Measurements from ENCODE around the gene RAB17. TPM values are rescaled to one million over a fixed set of nuclear protein-coding genes. Genes with fewer than 3 reads are reported as not detected.

RAB17 gene
- total RNA-seq, 3 donors from 2014 or later: 39.7 to 43.9 TPM; not detected in 1

- intact Hi-C loops (cut with DNase I; ENCODE audit: low total_unique reads): no loop called here
- Histone ChIP-seq H3K27me3 (no peaks in the 10 kb centered on the region), H3K4me1 (peaks cover 0 to 8% of the 10 kb centered on the region in 2 donors), H3K4me3 (no peak overlapping the region), H3K27ac (no peak overlapping the region), H3K36me3 (no peaks in the 10 kb centered on the region), H3K9me3 (no peaks in the 10 kb centered on the region)
- DNase-seq (ENCODE audit: low spot score in 2 of 2): no peak
- no peak for TF ChIP-seq POLR2A (IDR thresholded peaks at IDR 0.05)
- TF ChIP-seq POLR2AphosphoS5 (IDR thresholded peaks at IDR 0.05): no peak
- no peak for TF ChIP-seq CTCF (IDR thresholded peaks at IDR 0.05)
These were observed 26.7 kb downstream of the RAB17 start for GRCh38 chr2:237563816-237564215.

- TF ChIP-seq CTCF (IDR thresholded peaks at IDR 0.05) (no peak), POLR2A (IDR thresholded peaks at IDR 0.05) (no peak), POLR2AphosphoS5 (IDR thresholded peaks at IDR 0.05) (no peak)
- intact Hi-C loops (cut with DNase I; ENCODE audit: low total_unique reads): no loop called here
- H3K4me3 ChIP-seq: no peak overlapping the region
- no peak overlapping the region for H3K27ac ChIP-seq
- no peak for DNase-seq (ENCODE audit: low spot score in 2 of 2)
- H3K27me3 ChIP-seq: no peaks in the 10 kb centered on the region
- H3K9me3 ChIP-seq: no peaks in the 10 kb centered on the region
- peaks cover 0 to 10% of the 10 kb centered on the region in 2 donors for H3K4me1 ChIP-seq
- H3K36me3 ChIP-seq: no peaks in the 10 kb centered on the region
These were observed 29.3 kb downstream of the RAB17 start for GRCh38 chr2:237561221-237561620.

GRCh38 chr2:237558961-237559641 is 31.4 kb downstream of the RAB17 start:
- intact Hi-C loops (cut with DNase I; ENCODE audit: low total_unique reads): no loop called here
- Histone ChIP-seq H3K4me3 (peak overlapping the region in 1 of 3 donors; percentile 43), H3K4me1 (peaks cover 0 to 10% of the 10 kb centered on the region in 2 donors), H3K27me3 (no peaks in the 10 kb centered on the region), H3K27ac (peak overlapping the region; percentile 60 to 82), H3K36me3 (no peaks in the 10 kb centered on the region), H3K9me3 (peaks cover 2 to 11% of the 10 kb centered on the region in 2 donors)
- peak; percentile 69 to 76 for DNase-seq (ENCODE audit: low spot score in 2 of 2)
- TF ChIP-seq CTCF (IDR thresholded peaks at IDR 0.05) (no peak), POLR2A (IDR thresholded peaks at IDR 0.05) (no peak), POLR2AphosphoS5 (IDR thresholded peaks at IDR 0.05) (peak in 1 of 3 donors; percentile 53)

- intact Hi-C loops (cut with DNase I; ENCODE audit: low total_unique reads): no loop called here
- Histone ChIP-seq H3K27ac (peak overlapping the region in 1 of 2 donors; percentile 0), H3K27me3 (no peaks in the 10 kb centered on the region), H3K4me1 (peaks cover 0 to 10% of the 10 kb centered on the region in 2 donors), H3K9me3 (peaks cover 4 to 11% of the 10 kb centered on the region in 2 donors), H3K36me3 (no peaks in the 10 kb centered on the region), H3K4me3 (no peak overlapping the region)
- no peak for TF ChIP-seq CTCF (IDR thresholded peaks at IDR 0.05)
- TF ChIP-seq POLR2AphosphoS5 (IDR thresholded peaks at IDR 0.05): no peak
- TF ChIP-seq POLR2A (IDR thresholded peaks at IDR 0.05): no peak
- DNase-seq (ENCODE audit: low spot score in 2 of 2): no peak
These were observed 32.9 kb downstream of the RAB17 start for GRCh38 chr2:237557633-237558015.

- H3K27ac ChIP-seq: peak overlapping the region in 1 of 2 donors; percentile 0
- no peaks in the 10 kb centered on the region for H3K36me3 ChIP-seq
- no peaks in the 10 kb centered on the region for H3K27me3 ChIP-seq
- peaks cover 0 to 10% of the 10 kb centered on the region in 2 donors for H3K4me1 ChIP-seq
- no peak overlapping the region for H3K4me3 ChIP-seq
- no peak for TF ChIP-seq POLR2AphosphoS5 (IDR thresholded peaks at IDR 0.05)
- no peak for TF ChIP-seq POLR2A (IDR thresholded peaks at IDR 0.05)
- no peak for TF ChIP-seq CTCF (IDR thresholded peaks at IDR 0.05)
- H3K9me3 ChIP-seq: peaks cover 4 to 11% of the 10 kb centered on the region in 2 donors
- DNase-seq (ENCODE audit: low spot score in 2 of 2): no peak
- intact Hi-C loops (cut with DNase I; ENCODE audit: low total_unique reads): no loop called here
These were observed 33.5 kb downstream of the RAB17 start for GRCh38 chr2:237556773-237557632.
